Measurements from ENCODE around the gene PPL.

Gene PPL

GRCh38 chr16:4869147-4869805 is 67.7 kb downstream of the PPL start:
- no peaks in the 10 kb centered on the region for H3K9me3 Mint-ChIP-seq
- H3K27me3 Mint-ChIP-seq (ENCODE audit: low read depth): no peaks in the 10 kb centered on the region
- H3K36me3 Mint-ChIP-seq (ENCODE audit: low read depth): peaks cover 47% of the 10 kb centered on the region
- H3K27ac Mint-ChIP-seq: peak overlapping the region; percentile 79 to 98 (median 89)
- peaks cover 14% of the 10 kb centered on the region for H3K4me1 Mint-ChIP-seq
- no peak for TF ChIP-seq CTCF (IDR thresholded peaks at IDR 0.05; ENCODE audit: unreplicated experiment in 3 of 3)
- H3K4me3 Mint-ChIP-seq: peak overlapping the region in 1 of 3 experiments; percentile 33

GRCh38 chr16:4868535-4868934 is 68.4 kb downstream of the PPL start:
- peak overlapping the region in 1 of 3 experiments; percentile 45 for H3K4me3 Mint-ChIP-seq
- no peak for TF ChIP-seq CTCF (IDR thresholded peaks at IDR 0.05; ENCODE audit: unreplicated experiment in 3 of 3)
- no peaks in the 10 kb centered on the region for H3K9me3 Mint-ChIP-seq
- no peaks in the 10 kb centered on the region for H3K27me3 Mint-ChIP-seq (ENCODE audit: low read depth)
- H3K4me1 Mint-ChIP-seq: peaks cover 14% of the 10 kb centered on the region
- peak overlapping the region; percentile 79 to 98 (median 89) for H3K27ac Mint-ChIP-seq
- H3K36me3 Mint-ChIP-seq (ENCODE audit: low read depth): peaks cover 50% of the 10 kb centered on the region

- Mint-ChIP-seq H3K36me3 (ENCODE audit: low read depth) (peaks cover 51% of the 10 kb centered on the region), H3K4me1 (peaks cover 14% of the 10 kb centered on the region), H3K27me3 (ENCODE audit: low read depth) (no peaks in the 10 kb centered on the region), H3K4me3 (peak overlapping the region in 2 of 3 experiments; percentile 1 to 31), H3K9me3 (no peaks in the 10 kb centered on the region), H3K27ac (peak overlapping the region; percentile 79 to 98 (median 89))
- TF ChIP-seq CTCF (IDR thresholded peaks at IDR 0.05; ENCODE audit: unreplicated experiment in 3 of 3): no peak
Observed at GRCh38 chr16:4868026-4868425, 68.9 kb downstream of the PPL start.

GRCh38 chr16:4866586-4866985 is 70.4 kb downstream of the PPL start:
- Mint-ChIP-seq H3K9me3 (no peaks in the 10 kb centered on the region), H3K4me3 (peak overlapping the region in 2 of 3 experiments; percentile 35 to 55), H3K27me3 (ENCODE audit: low read depth) (no peaks in the 10 kb centered on the region), H3K27ac (peak overlapping the region; percentile 59 to 98 (median 89)), H3K4me1 (peaks cover 14% of the 10 kb centered on the region), H3K36me3 (ENCODE audit: low read depth) (peaks cover 46% of the 10 kb centered on the region)
- no peak for TF ChIP-seq CTCF (IDR thresholded peaks at IDR 0.05; ENCODE audit: unreplicated experiment in 3 of 3)

GRCh38 chr16:4865231-4865860 is 71.6 kb downstream of the PPL start:
- H3K4me3 Mint-ChIP-seq: no peak overlapping the region
- peak overlapping the region in 1 of 3 experiments; percentile 78 for H3K27ac Mint-ChIP-seq
- H3K36me3 Mint-ChIP-seq (ENCODE audit: low read depth): peaks cover 46% of the 10 kb centered on the region
- no peaks in the 10 kb centered on the region for H3K27me3 Mint-ChIP-seq (ENCODE audit: low read depth)
- no peaks in the 10 kb centered on the region for H3K9me3 Mint-ChIP-seq
- TF ChIP-seq CTCF (IDR thresholded peaks at IDR 0.05; ENCODE audit: unreplicated experiment in 3 of 3): no peak
- peaks cover 14% of the 10 kb centered on the region for H3K4me1 Mint-ChIP-seq

All from nephron (organoid).